Mucosa of stomach (tissue), 1 donor: ENCODE data around the gene WDR77.

Source experiments
- H3K27me3 ChIP-seq: one replicate; pipeline ENCODE4 v1.7.0; 2013; ENCODE audit warnings: mild to moderate bottlenecking, low read length; ENCODE audit not compliant: control insufficient read depth, insufficient read depth
- H3K36me3 ChIP-seq: one replicate; pipeline ENCODE4 v1.7.0; 2013; ENCODE audit warnings: low read length; ENCODE audit not compliant: control insufficient read depth, insufficient read depth
- H3K4me1 ChIP-seq: one replicate; pipeline ENCODE4 v1.7.0; 2013; ENCODE audit warnings: mild to moderate bottlenecking, low read length; ENCODE audit not compliant: control insufficient read depth, insufficient read depth
- H3K4me3 ChIP-seq: one replicate; pipeline ENCODE4 v1.7.0; 2013; ENCODE audit warnings: low read length
- H3K9ac ChIP-seq: one replicate; pipeline ENCODE4 v1.7.0; 2013; ENCODE audit warnings: mild to moderate bottlenecking, low read length, moderate library complexity
- H3K9me3 ChIP-seq: one replicate; pipeline ENCODE4 v1.7.0; 2013; ENCODE audit warnings: mild to moderate bottlenecking, low read length, moderate library complexity; ENCODE audit not compliant: control insufficient read depth
- donor health status: Pancreatic carcinoma.

The WDR77 gene

DNA sequence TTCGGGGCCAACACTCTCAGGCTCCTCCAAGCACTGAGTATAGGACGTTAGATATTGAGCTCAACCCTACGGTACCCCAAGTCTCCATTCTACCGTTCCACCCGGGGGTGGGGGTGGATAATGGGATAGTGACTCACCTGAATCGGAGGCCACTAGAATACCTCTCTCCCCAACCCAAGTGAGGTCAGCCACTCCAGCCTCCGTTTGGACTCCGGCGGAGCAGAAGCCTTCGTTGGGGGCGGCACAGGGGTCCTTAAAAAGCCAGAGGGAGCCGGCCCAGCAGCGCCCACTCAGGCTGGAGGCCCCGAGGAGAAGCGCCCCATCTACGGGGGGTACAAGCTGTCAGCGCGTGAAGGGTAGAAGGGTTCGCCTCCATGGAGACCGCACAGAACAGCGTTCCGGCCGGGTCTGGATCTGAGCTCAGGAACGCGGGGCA, 556 bp downstream of the WDR77 start:
- Histone ChIP-seq H3K9ac (peak overlapping the region; percentile 96), H3K4me1 (peaks cover 30% of the 10 kb centered on the region), H3K27me3 (no peaks in the 10 kb centered on the region), H3K9me3 (no peaks in the 10 kb centered on the region), H3K4me3 (peak overlapping the region; percentile 99), H3K36me3 (no peaks in the 10 kb centered on the region)

- Histone ChIP-seq H3K4me1 (peaks cover 30% of the 10 kb centered on the region), H3K9me3 (no peaks in the 10 kb centered on the region), H3K36me3 (no peaks in the 10 kb centered on the region), H3K27me3 (no peaks in the 10 kb centered on the region), H3K9ac (peak overlapping the region; percentile 26), H3K4me3 (peak overlapping the region; percentile 99)
Observed at GRCh38 chr1:111446967-111447892, 1.8 kb downstream of the WDR77 start.

GRCh38 chr1:111446546-111446945, 2.5 kb downstream of the WDR77 start:
- Histone ChIP-seq H3K9ac (no peak overlapping the region), H3K27me3 (no peaks in the 10 kb centered on the region), H3K36me3 (no peaks in the 10 kb centered on the region), H3K4me1 (peaks cover 30% of the 10 kb centered on the region), H3K9me3 (no peaks in the 10 kb centered on the region), H3K4me3 (no peak overlapping the region)

GRCh38 chr1:111444031-111444430, 5.0 kb downstream of the WDR77 start:
- Histone ChIP-seq H3K36me3 (no peaks in the 10 kb centered on the region), H3K4me1 (peaks cover 26% of the 10 kb centered on the region)

DNA sequence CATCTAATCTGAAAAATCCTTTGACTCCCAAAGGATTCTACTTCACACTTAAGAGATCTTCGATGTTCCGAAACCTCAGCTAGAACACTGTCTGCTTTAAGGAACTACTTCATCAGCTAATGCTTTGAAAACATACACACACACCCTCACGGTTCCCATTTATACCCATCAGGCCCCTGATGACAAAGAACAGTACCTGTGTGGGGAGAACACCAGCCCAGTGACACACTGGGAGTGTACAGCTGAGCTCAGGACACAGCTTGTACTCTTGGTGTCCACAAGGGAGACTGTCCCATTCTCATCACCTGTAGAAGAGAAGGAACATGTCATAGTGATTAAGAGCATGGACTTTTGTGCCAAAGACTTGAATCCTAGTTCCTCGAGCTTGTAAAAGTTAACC, 6.6 kb downstream of the WDR77 start:
- no peaks in the 10 kb centered on the region for H3K27me3 ChIP-seq

More at GRCh38 chr1:111444031-111444430, 5.0 kb downstream of the WDR77 start:
- no peaks in the 10 kb centered on the region for H3K27me3 ChIP-seq
- no peak overlapping the region for H3K9ac ChIP-seq
- no peaks in the 10 kb centered on the region for H3K9me3 ChIP-seq
- no peak overlapping the region for H3K4me3 ChIP-seq

GRCh38 chr1:111441573-111442192, 7.4 kb downstream of the WDR77 start:
- Histone ChIP-seq H3K9ac (no peak overlapping the region), H3K27me3 (no peaks in the 10 kb centered on the region), H3K36me3 (no peaks in the 10 kb centered on the region), H3K4me1 (peaks cover 13% of the 10 kb centered on the region), H3K4me3 (no peak overlapping the region), H3K9me3 (no peaks in the 10 kb centered on the region)

More for the DNA sequence above, 6.6 kb downstream of the WDR77 start:
- Histone ChIP-seq H3K4me1 (peaks cover 20% of the 10 kb centered on the region), H3K9me3 (no peaks in the 10 kb centered on the region), H3K4me3 (no peak overlapping the region), H3K36me3 (no peaks in the 10 kb centered on the region), H3K9ac (no peak overlapping the region)

GRCh38 chr1:111439461-111440351, 9.3 kb downstream of the WDR77 start:
- peaks cover 3% of the 10 kb centered on the region for H3K27me3 ChIP-seq

GRCh38 chr1:111436726-111437125, 12.3 kb downstream of the WDR77 start:
- Histone ChIP-seq H3K9ac (no peak overlapping the region), H3K36me3 (no peaks in the 10 kb centered on the region), H3K4me3 (no peak overlapping the region), H3K27me3 (peaks cover 9% of the 10 kb centered on the region), H3K4me1 (peaks cover 6% of the 10 kb centered on the region), H3K9me3 (no peaks in the 10 kb centered on the region)

More at GRCh38 chr1:111439461-111440351, 9.3 kb downstream of the WDR77 start:
- Histone ChIP-seq H3K36me3 (no peaks in the 10 kb centered on the region), H3K9ac (no peak overlapping the region), H3K4me3 (no peak overlapping the region), H3K9me3 (no peaks in the 10 kb centered on the region), H3K4me1 (peaks cover 6% of the 10 kb centered on the region)

DNA sequence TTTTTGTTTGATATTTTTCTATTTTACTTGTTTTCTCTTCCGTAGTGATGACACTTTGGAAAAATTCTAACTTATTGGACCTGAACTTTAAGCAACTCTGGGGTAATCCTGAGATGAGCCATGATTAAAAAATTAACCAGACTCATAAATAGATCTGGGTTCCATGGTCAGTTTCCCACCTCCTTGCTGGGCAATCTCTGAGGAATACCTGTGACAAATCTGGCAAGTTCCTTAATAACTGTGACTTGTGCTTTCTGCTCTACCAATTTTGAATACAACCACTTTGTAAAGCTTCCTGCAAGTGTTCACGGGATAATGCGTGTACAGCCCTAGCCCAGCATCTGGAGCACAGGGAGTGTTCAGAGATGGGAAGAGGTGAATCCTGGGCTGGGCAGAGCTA, 24.8 kb downstream of the WDR77 start:
- no peaks in the 10 kb centered on the region for H3K9me3 ChIP-seq
- no peak overlapping the region for H3K9ac ChIP-seq
- peaks cover 6% of the 10 kb centered on the region for H3K4me1 ChIP-seq
- no peaks in the 10 kb centered on the region for H3K36me3 ChIP-seq
- no peak overlapping the region for H3K4me3 ChIP-seq
- no peaks in the 10 kb centered on the region for H3K27me3 ChIP-seq

- H3K4me3 ChIP-seq, result no peak overlapping the region
- H3K9me3 ChIP-seq, result no peaks in the 10 kb centered on the region
- no peaks in the 10 kb centered on the region for H3K36me3 ChIP-seq
- H3K4me1 ChIP-seq, result peaks cover 11% of the 10 kb centered on the region
- no peak overlapping the region for H3K9ac ChIP-seq
- no peaks in the 10 kb centered on the region for H3K27me3 ChIP-seq
Observed at GRCh38 chr1:111422546-111423391, 26.3 kb downstream of the WDR77 start.

DNA sequence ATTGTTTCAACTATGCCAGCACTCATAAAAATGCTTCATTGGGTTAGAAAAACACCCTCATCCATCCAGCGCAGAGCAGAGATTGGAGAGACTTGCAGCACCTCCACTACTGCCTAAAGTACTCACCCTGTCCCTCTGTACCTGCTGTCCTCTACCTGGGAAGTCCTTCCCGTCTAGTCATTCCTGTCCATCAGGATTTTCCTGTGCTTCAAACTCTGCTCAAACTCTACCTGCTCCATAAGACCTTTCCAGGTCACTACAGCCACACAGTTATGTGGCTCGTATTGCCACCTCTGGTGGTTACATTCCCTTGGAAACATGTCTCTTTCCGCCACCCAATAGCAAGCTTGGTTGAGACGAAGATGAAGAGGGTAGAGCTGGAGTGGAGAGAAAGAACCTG, 28.7 kb downstream of the WDR77 start:
- Histone ChIP-seq H3K9ac (no peak overlapping the region), H3K36me3 (no peaks in the 10 kb centered on the region), H3K9me3 (no peaks in the 10 kb centered on the region), H3K4me3 (no peak overlapping the region), H3K4me1 (peaks cover 19% of the 10 kb centered on the region), H3K27me3 (no peaks in the 10 kb centered on the region)
